Sciatic nerve (tissue), 2 donors: ENCODE measurements around the gene ZNF48. TPM values are rescaled to one million over a fixed set of nuclear protein-coding genes. Genes with fewer than 3 reads are reported as not detected.
A peak's percentile ranks its signal among the peaks of the same experiment; 100 is the strongest.

Experiments
- ATAC-seq: fragments of 200-7000 bp; cut with Tn5 transposase; one replicate; pipeline ENCODE4 v1.9.1; 2020; ENCODE audit warnings: mild to moderate bottlenecking, moderate library complexity
- DNase-seq: peaks from one replicate; pipeline ENCODE4 v3.0.0-alpha.2; 2020; ENCODE audit warnings: low spot score
- intact Hi-C: fragments of 100-400 bp; cut with DNase I; formaldehyde crosslinking; loops from one replicate; pipeline ENCODE4 v1.14.2; 2022
- total RNA-seq: library from RNA; stranded (reverse); fragmentation: NEBNext Ultra II Directional; extraction: Animal tissue kit (Norgen Biotek cat#: 25700); gene quantifications from one replicate; pipeline ENCODE4 v1.2.1, GENCODE V29; 2021
- donor health status: DM: no; HTN: no; CAD: no.
- donor health status: DM: no; HTN: no; CAD: no.

Gene ZNF48
- total RNA-seq = 6.7 TPM

DNA sequence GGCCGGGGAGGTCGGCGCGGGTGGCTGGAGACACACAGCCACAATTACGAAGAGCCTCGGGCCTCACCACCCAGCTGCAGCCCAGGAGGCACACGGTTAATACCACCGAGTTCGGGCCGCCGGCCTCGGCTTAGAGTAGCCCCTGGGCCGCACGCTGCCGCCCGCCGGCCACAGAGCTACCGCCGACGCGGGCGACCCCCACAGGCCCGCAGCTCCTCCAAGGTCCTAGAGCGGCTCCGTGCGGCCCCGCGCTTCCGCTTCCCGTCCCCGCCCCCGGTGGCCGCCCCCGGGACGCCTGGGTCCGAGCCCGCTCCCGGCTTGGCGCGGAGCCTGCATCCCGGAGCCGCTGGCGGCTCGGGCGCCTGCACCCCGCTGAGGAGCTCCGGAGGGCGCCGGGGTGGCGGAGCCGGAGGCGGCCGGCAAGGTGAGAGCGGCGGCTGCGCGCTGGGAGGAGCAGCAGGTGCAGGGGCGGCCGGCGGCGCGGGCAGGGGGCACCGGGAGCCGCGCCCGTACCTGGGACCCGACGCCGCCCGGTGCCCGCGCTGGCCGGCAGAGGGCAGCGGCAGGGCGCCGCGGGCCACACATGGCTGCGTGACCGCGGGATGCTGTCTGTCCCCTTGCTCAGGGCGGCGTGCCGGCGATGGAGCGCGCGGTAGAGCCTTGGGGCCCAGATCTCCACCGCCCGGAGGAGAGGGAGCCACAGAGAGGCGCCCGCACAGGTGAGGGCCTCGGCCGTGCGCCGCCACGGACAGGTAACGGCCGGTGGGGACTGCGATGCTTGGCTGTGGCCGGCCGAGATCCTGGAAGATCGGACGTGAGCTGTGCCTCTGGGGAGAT, at the start of gene ZNF48:
Gene ZNF48, plus strand, starts transcription at position 266 of the 837 bp plus-strand sequence. Its CDS starts 375 bp downstream, at position 641.
- DNase-seq = peak; percentile 90

DNA sequence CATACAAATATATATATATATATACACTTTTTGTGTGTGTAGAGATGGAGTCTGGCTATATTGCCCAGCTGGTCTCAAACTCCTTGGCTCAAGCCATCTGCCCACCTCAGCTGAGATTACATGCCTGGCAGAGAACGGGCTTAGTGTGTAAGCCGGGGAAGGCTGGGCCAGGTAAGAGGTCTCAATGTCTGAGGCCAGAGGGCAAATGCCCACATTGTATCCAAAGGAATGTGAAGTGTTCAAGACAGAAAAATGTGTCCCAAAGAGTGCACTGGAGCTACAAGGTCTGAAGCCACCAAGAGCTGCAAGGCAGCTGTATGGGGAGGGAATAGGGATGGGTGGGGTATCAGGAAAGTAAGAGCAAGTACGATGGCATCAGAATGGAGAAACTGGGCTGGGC, 48.9 kb upstream of the ZNF48 start:
- no peak for ATAC-seq

More for the DNA sequence above, at the start of gene ZNF48:
- intact Hi-C loops = no loop called here
- ATAC-seq = peak; percentile 97

DNA sequence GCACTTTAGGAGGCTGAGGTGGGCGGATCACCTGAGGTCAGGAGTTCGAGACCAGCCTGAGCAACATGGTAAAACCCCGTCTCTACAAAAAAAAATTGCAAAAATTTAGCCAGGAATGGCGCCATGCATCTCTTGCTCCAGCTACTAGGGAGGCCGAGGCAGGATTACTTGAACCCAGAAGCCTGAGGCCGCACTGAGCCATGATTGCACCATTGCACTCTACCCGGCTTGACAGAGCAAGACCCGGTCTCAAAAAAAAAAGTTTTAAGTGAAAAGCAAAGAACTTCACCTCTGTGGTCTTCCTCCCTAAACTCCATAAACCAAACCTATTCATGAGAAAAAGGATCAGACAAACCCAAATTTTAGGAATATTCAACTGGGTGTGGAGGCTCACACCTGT, 47.1 kb upstream of the ZNF48 start:
- ATAC-seq = no peak
- DNase-seq = no peak
- intact Hi-C loops = no loop called here

More for the DNA sequence above, 48.9 kb upstream of the ZNF48 start:
- no peak for DNase-seq
- intact Hi-C loops = no loop called here

DNA sequence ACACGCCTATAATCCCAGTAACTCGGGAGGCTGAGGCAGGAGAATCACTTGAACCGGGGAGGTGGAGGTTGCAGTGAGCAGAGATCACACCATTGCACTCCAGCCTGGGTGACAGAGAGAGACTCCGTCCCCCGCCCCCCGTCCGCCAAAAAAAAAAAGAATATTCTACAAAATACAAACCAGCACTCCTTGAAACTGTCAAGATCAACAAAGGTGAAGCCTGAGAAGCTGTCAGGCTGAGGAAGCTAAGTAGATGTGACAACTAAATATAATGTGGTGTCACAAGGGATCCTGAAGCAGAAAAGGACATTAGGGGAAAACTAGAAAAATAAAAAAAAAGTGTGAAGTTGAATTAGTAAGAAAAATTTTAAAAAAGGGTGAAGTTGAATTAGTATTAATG, 46.3 kb upstream of the ZNF48 start:
- ATAC-seq (no peak), DNase-seq (no peak)
- intact Hi-C loops = no loop called here

DNA sequence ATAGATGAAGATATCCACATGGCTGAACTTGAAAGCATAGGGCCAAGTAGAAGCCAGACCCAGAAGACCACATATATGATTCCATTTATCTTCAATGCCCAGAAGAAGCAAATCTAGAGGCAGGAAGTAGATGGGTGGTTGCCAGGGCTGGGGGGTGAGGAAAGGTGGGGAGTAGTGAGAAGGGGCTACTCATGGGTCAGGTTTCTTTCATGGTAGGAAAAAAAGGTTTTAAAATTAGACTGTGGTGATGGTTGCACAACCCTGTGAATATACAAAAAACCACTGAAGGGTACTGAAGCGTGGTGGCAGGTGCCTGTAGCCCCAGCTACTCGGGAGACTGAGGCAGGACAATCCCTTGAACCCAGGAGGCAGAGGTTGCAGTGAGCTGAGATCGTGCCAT, 45.5 kb upstream of the ZNF48 start:
- ATAC-seq = no peak
- DNase-seq = peak; percentile 32
- intact Hi-C loops = no loop called here

DNA sequence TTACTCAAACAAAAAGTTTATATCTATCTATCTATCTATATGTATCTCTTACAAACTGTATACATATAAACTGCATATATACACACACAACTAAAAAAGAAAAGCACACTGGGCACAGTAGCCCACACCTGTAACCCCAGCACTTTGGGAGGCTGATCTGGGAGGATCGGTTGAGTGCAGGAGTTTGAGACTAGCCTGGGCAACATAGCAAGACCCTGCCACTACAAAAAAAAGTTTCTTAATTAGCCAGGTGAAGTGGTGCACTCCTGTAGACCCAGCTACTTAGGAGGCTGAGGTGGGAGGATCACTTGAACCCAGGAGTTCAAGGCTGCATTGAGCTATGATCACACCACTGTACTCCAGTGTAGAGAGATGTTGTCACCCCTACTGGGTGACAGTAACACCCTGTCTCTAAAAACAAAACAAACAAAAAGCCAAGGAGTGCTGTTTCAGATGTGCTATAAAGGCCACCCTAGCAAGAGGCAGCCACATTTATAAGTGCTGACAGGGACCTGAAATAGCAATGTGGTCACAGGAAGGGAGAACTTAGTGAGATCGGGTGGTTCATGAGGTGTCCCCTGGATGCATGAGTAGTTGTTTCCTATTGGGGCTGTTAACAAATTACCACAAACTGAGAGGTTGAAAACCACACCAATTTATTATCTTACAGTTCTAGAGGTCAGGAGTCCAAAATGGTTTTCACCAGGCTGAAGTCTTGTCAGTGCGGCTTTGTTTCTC, 44.9 kb upstream of the ZNF48 start:
- intact Hi-C loops = no loop called here
- ATAC-seq = no peak
- DNase-seq = peak; percentile 3

DNA sequence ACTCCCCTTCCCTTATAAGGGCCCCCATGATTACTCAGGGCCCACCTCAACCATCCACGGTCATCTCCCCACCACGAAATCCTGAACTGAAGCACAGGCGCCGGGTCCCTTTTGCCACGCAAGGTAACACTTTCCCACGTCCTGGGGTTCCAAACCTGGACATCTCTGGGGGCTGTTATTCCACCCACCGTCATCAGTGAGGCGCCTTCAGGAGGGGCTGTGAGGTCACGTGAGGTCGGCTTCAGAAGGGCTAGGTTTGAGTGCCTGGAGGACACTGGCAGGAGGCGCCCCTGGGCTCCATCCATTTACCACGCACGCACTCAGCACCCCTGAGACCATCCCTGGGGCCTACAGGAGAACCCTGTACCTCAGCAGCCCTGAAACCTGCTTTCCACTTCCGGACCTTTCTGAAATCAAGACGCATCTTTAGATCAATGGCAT, 44.2 kb upstream of the ZNF48 start:
- ATAC-seq = no peak
- intact Hi-C loops = no loop called here
- peak; percentile 55 for DNase-seq

DNA sequence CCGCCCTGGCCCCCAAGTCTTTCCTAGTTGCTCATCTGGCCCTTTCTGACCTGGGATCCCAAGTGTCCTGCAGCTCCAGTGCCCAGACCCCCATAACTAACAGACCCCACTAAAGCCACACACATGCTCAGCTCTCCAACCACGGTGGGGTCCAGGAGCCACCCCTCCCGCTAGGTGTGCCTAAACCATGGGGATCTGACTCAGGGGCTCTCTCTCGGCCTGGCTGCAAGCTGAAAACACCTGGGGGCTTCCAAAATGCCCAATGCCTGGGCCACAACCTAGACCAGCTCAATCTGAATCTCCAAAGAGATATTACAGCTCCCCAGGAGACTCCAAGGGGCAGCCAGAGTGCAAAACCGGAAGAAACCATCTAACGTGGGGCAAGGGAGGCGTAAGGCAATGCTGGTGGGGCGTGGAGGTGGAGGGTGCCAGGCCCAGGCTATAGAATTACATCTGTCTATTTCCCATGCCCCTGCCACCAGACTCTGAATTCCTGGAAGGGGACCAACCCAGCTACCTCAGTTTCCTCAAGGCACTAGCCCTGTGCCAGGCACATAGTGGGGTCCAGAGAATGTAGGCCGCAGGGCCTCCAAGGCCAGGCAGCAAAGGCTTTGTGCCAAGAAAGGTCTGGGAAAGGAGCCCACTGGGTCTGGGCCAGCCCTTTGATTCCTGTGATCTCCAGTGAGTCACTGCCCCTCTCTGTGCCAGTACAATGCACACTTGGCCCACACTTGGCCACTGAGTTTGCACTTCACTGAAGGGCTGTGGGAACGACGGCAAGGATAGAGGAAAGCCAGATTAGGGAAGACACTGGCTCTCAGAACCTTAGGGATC, 43.4 kb upstream of the ZNF48 start:
- ATAC-seq (peak; percentile 19), DNase-seq (peak; percentile 82)
- intact Hi-C loops = no loop called here

DNA sequence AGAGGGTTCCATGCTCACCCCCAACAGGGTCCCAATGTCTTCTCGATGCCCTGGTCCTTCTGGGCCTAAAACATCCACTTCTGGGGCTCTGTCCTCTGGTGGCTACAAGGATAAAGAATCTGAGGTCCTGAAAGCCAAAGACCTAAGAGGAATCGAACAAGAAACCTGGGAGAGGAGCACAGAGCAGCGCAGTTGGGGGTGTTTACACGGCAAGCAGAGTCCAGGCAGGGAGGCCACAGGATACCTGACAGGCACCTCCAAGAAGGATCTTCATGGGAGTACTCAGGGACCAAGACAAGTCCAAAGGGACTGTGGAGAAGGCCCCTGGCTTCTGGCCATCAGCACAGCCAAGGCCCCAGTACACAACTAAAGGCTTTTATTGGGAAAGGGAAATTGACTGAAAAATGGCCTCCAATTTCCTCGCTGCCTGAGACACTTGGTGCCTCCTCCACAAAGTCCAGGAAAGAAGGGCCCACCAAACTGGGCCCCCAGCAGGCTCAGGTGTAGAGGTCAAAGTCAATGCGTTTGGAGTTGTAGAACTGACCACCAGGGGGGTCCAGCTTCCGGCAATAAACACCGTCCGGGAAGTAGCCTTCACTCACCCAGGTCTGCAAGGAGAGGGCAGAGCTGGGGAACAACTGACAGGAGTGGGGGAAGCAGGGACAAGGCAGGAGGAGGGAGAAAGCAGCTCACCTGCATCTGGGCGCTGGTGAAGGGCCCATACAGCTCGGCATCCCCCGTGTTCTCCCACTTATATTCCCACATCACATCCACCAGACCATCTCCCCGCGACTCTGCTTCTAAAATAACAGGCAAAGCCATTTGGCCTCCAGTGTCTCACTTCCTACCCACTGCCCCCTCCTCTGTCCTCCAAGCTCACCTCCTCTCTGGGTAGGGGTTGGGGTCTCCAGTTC, 42.5 kb upstream of the ZNF48 start:
- ATAC-seq (no peak), DNase-seq (peak; percentile 35)
- intact Hi-C loops = no loop called here

DNA sequence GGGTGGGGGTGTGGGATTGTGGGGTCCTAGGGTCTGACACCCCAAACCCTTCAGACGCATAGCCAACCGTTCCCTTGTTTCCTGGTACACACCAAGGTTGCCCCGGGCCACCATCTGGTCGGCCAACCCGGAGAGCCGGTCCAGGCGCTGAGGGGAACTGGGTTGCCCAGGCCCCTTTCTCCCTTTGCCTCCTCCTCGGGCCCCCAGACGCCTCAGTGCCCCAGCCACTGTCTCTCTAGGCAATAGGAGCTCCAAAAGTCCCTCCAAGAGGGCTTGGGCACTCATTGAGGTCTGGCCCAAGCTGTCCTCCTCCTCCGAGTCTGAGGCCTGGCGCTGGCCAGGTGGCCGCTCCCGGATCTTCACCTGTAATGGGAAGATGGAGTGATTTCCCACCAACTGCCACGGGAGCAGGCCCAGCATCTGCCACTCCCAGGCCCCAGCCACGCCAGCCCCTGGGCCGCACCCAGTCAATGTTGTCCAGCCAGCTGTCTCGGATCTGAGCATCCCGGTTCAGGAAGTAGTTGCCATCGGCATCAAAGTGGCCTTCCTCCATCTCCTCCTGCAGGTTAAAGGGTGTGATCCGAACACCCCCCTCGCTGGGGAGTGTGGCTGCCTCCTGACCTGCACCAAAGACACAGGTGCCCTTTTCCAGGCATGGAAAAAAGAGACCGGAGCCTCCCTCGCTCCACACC, 41.6 kb upstream of the ZNF48 start:
- ATAC-seq (no peak), DNase-seq (peak; percentile 52)
- intact Hi-C loops = no loop called here

DNA sequence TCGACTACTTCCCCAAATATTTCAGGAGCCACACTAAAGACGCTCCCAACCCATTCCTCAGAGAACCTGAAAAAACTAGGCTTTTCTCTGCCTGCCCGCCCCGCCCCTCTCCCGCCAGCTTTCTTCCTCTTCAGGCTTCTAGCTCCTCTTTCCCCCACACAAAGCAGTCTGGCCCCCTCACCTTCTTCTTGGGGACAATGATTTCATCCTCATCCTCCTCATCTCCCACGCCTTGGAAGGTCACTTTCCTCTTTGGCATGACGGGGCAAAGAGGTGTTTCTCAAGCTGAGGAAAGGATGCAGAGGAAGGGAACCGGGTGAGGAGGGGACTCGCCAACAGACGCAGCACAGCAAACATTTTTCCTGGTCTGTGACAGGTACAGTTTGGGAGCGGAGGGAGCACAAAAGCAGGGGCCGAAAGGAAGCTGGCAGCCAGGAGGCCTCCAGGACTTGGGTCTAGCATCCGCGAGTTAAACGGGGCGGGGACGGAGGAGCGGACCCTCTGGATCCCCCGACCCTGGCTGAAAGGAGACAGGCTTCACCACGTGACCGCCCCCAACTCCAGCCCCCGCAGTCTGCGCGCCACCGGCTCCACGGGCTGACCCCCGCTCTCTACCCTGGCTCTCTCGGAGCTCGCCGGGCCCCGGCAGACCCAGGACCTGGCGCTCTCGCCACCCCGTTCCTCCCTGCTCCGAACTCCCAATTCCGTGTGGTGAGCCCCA, 40.6 kb upstream of the ZNF48 start:
- DNase-seq = peak; percentile 62
- ATAC-seq = peak; percentile 39
- intact Hi-C loops = no loop called here

DNA sequence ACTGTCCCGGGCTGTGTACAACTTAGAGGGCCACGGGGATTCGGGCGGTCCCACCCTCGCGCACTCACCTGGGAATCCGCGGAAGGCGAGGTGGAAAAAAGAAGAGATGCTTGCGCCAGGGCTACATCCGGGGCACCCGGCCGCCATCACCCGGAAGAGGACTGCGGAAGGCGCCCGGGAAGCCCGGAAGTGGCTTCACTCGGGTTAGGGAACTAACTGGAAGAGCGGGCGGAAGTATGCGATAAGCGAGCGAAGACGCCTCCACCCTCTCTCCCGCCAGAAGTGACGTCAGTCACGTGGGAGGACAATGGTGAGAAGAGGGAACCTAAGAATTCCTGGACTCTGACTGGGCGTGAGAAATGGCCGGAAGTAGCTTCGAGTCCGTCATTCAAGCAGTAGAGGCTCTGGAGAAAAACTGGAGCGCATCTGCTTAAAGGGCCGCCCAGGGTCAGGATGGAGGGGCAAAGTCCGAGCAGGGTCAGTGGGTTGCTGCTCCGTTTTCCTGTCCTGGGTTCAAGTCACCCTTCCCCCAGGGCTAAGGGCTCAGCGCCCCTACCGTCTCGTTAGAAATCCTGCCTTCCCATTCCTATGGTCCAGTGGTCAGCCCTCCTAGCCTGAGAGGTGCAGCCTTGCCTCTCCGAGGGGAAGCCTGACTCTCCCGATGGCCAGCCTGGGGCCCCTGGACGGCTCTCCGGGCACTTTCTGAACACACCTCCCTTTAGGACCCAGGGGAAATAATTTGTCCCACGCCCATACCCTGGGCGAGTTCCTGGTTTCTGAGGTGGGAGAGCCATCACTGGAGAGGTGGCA, 39.9 kb upstream of the ZNF48 start, which contains the start of gene CD2BP2:
Gene CD2BP2, minus strand, starts transcription at position 165 of the 810 bp plus-strand sequence. CDS start 627 bp downstream, outside the sequence.
- intact Hi-C loops = no loop called here
- DNase-seq = peak; percentile 98
- peak; percentile 96 for ATAC-seq

DNA sequence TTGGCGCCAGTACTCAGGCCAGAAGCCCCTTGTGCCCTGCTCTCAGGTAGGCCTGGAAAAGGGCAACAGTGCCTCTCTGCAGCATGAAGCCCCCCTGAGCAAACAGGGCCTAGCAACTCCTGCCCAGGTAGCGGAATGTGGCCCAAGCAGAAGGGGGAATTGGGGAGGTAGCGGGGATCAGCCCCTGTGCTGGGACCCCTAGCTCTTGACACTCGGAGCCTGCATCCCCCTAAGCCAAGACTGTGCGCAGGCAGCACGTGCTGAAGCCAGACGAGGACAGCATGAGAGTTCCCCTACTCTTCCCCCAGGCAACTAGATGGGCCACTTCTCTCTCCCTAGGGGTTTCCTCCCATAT, 39.3 kb upstream of the ZNF48 start:
- no peak for DNase-seq
- peak; percentile 2 for ATAC-seq
- intact Hi-C loops = no loop called here

DNA sequence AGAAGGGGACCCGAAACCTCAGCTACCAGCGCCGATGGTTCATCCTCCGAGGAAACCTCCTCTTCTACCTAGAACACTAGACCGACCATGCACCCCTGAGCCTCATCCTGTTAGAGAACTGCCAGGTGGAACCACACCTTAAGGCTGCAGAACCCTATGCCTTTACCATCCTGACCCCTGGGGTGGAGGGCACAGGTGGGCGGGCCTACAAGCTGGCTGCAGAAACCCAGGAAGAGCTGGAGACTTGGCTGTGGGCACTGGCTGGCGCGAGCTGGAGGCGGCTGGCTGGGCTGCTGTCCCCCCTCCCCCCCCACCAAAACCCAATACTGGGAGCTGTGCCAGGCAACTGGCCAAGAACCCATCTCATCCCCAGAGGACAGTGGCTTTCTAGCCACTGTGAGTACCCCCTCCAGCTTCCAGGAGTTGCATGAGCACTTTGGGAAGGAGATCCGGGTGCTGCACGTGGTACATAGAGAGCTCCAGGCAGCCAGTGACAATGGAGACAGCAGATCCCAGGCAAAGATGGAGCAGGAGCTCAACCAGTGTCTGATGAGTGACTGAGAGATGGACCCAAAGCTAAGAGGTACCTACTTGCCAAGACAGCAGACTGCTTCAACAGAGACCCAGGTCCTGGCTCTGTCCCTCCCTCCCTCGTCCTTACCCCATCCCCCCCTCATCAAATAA, 38.7 kb upstream of the ZNF48 start:
- intact Hi-C loops = no loop called here
- DNase-seq = no peak
- ATAC-seq = no peak

DNA sequence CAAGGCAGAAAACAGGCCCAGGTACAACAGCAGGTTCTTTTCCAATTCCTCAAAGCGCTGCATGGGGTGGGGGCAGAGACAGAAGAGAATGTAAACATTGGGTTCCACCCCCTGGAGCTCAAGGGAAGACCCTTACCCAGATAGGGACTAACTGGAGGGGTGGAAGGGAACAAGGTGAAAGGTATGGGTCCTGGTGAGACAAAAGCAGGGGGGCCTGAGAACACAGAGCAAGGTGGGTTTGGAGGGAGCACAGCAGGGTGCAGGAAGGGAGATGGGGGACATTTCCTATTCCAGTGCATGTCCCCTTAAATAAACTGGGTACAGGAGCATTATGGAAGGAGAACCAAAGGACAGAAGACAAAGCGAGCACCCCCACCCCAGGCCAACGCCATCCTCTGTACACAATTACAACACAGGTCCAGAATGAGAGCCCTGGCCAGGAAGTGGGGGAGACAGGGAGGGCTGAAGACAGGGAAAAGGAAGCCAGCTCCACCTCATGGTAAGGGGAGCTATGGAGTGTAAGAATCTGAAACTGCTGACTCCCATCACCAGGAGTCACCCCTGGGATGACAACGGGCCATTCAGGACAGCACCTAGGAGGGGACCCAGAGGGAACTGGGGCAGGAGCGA, 38.0 kb upstream of the ZNF48 start:
- intact Hi-C loops = no loop called here
- ATAC-seq = no peak

More for the DNA sequence above, 38.0 kb upstream of the ZNF48 start:
- no peak for DNase-seq
